HG03520 (cell line): Measurements from ENCODE around the gene MSH3.
"Not testable (repeated sequence)": the region's sequence is repeated elsewhere in the genome, so short reads cannot be mapped to it uniquely, and the experiment has no call there.

Experiments used
- ATAC-seq: cut with Tn5 transposase; IDR thresholded peaks from one replicate; pipeline ENCODE4 v1.9.1; 2021; ENCODE audit warnings: mild to moderate bottlenecking, moderate library complexity; ENCODE audit not compliant: unreplicated experiment

Gene MSH3

GRCh38 chr5:80655231-80655774 lies 851 bp downstream of the MSH3 start:
- no peak for ATAC-seq

- no peak for ATAC-seq
Observed at GRCh38 chr5:80656425-80656824, 2.0 kb downstream of the MSH3 start.

- no peak for ATAC-seq
Observed at GRCh38 chr5:80659106-80659505, 4.7 kb downstream of the MSH3 start.

- ATAC-seq = not testable (repeated sequence)
Observed at GRCh38 chr5:80660661-80661060, 6.2 kb downstream of the MSH3 start.

GRCh38 chr5:80662108-80662507 lies 7.7 kb downstream of the MSH3 start:
- no peak for ATAC-seq

- ATAC-seq = no peak
Observed at GRCh38 chr5:80665057-80665456, 10.6 kb downstream of the MSH3 start.

GRCh38 chr5:80667384-80667783 lies 12.9 kb downstream of the MSH3 start:
- no peak for ATAC-seq

GRCh38 chr5:80668016-80668969 lies 13.8 kb downstream of the MSH3 start:
- ATAC-seq = peak; percentile 70

- ATAC-seq = no peak
Observed at GRCh38 chr5:80672140-80672736, 17.8 kb downstream of the MSH3 start.

- no peak for ATAC-seq
Observed at GRCh38 chr5:80676706-80677105, 22.3 kb downstream of the MSH3 start.

GRCh38 chr5:80686757-80687156 lies 32.3 kb downstream of the MSH3 start:
- ATAC-seq = no peak

GRCh38 chr5:80688648-80689420 lies 34.4 kb downstream of the MSH3 start:
- no peak for ATAC-seq

GRCh38 chr5:80689627-80690026 lies 35.2 kb downstream of the MSH3 start:
- ATAC-seq = no peak

- ATAC-seq = no peak
Observed at GRCh38 chr5:80695666-80696065, 41.2 kb downstream of the MSH3 start.

GRCh38 chr5:80696450-80696849 lies 42.0 kb downstream of the MSH3 start:
- ATAC-seq = no peak

- ATAC-seq = no peak
Observed at GRCh38 chr5:80697100-80697499, 42.6 kb downstream of the MSH3 start.

GRCh38 chr5:80698369-80698768 lies 43.9 kb downstream of the MSH3 start:
- no peak for ATAC-seq

- no peak for ATAC-seq
Observed at GRCh38 chr5:80701597-80701996, 47.1 kb downstream of the MSH3 start.

- no peak for ATAC-seq
Observed at GRCh38 chr5:80703291-80703690, 48.8 kb downstream of the MSH3 start.

- no peak for ATAC-seq
Observed at GRCh38 chr5:80703747-80704146, 49.3 kb downstream of the MSH3 start.

GRCh38 chr5:80704221-80704620 lies 49.8 kb downstream of the MSH3 start:
- no peak for ATAC-seq
